D721Med (cell line): ENCODE measurements around the gene PPTC7.

Experiments
- DNase-seq: peaks from one replicate; pipeline ENCODE4 v3.0.0; 2011; ENCODE audit warnings: low spot score; ENCODE audit not compliant: insufficient read length
- FAIRE-seq: peaks from 2 replicates; lab custom pipeline; 2011; peaks lifted over from hg19 to GRCh38; lab: Jason Lieb, UNC
- CTCF ChIP-seq: IDR thresholded peaks from 2 replicates; pipeline ENCODE4 v1.5.1; 2012; ENCODE audit warnings: mild to moderate bottlenecking, control low read depth; ENCODE audit not compliant: insufficient read depth; ENCODE audit errors: missing control alignments

Gene PPTC7

GRCh38 chr12:110537605-110538409 lies 45.3 kb downstream of the PPTC7 start:
- FAIRE-seq (no peak), DNase-seq (no peak)
- no peak for TF ChIP-seq CTCF

- no peak for FAIRE-seq
These were observed 46.1 kb downstream of the PPTC7 start for GRCh38 chr12:110536834-110537604.

GRCh38 chr12:110534811-110535210 lies 48.3 kb downstream of the PPTC7 start:
- DNase-seq (no peak), FAIRE-seq (no peak)
- TF ChIP-seq CTCF = no peak

More at GRCh38 chr12:110536834-110537604, 46.1 kb downstream of the PPTC7 start:
- no peak for TF ChIP-seq CTCF
- no peak for DNase-seq

GRCh38 chr12:110533607-110534006 lies 49.5 kb downstream of the PPTC7 start:
- no peak for TF ChIP-seq CTCF
- DNase-seq (no peak), FAIRE-seq (no peak)

- FAIRE-seq (no peak), DNase-seq (no peak)
- no peak for TF ChIP-seq CTCF
These were observed 50.5 kb downstream of the PPTC7 start for GRCh38 chr12:110532644-110533043.

- no peak for DNase-seq
- TF ChIP-seq CTCF = no peak
- no peak for FAIRE-seq
These were observed 51.3 kb downstream of the PPTC7 start for GRCh38 chr12:110531741-110532333.
